ENCODE measurements around the gene FSHR.

FSHR gene

GRCh38 chr2:49154140-49154539 lies at the start of gene FSHR:
Gene FSHR, minus strand, starts transcription at chr2:49154515. Its CDS starts 98 bp downstream, at chr2:49154417.
- DNase-seq (ENCODE audit: extremely low spot score), result no peak
- POLR2A ChIA-PET, result no interaction called here
- CTCF ChIA-PET, result no interaction called here

GRCh38 chr2:49199266-49199665 lies 45.0 kb upstream of the FSHR start:
- ChIA-PET POLR2A (no interaction called here), CTCF (no interaction called here)
- no peak for TF ChIP-seq TARDBP (IDR thresholded peaks at IDR 0.05)
- no peak for TF ChIP-seq ZNF384 (IDR thresholded peaks at IDR 0.05)
- TF ChIP-seq PKNOX1 (IDR thresholded peaks at IDR 0.05), result no peak
- TF ChIP-seq NFRKB (IDR thresholded peaks at IDR 0.05), result no peak
- no peak for TF ChIP-seq ARNT (IDR thresholded peaks at IDR 0.05)
- no peak for TF ChIP-seq SP1 (IDR thresholded peaks at IDR 0.05)
- TF ChIP-seq FOXA1 (IDR thresholded peaks at IDR 0.05), result no peak
- no peak for TF ChIP-seq FOXK2 (IDR thresholded peaks at IDR 0.05)
- no peak for TF ChIP-seq SUZ12 (IDR thresholded peaks at IDR 0.05)
- no peak for DNase-seq (ENCODE audit: extremely low spot score)

More at GRCh38 chr2:49154140-49154539, at the start of gene FSHR:
- TF ChIP-seq SP1 (IDR thresholded peaks at IDR 0.05), result no peak
- no peak for TF ChIP-seq LEF1 (IDR thresholded peaks at IDR 0.05; ENCODE audit: borderline replicate concordance)
- no peak for TF ChIP-seq NFRKB (IDR thresholded peaks at IDR 0.05)
- TF ChIP-seq ELF4 (IDR thresholded peaks at IDR 0.05), result no peak
- TF ChIP-seq PKNOX1 (IDR thresholded peaks at IDR 0.05), result no peak
- no peak for TF ChIP-seq ARNT (IDR thresholded peaks at IDR 0.05)
- TF ChIP-seq FOXM1 (IDR thresholded peaks at IDR 0.05; ENCODE audit: borderline replicate concordance), result no peak
- TF ChIP-seq SUZ12 (IDR thresholded peaks at IDR 0.05), result no peak
- no peak for TF ChIP-seq FOXA1 (IDR thresholded peaks at IDR 0.05)
- TF ChIP-seq BHLHE40 (IDR thresholded peaks at IDR 0.05; ENCODE audit: borderline replicate concordance), result no peak
- no peak for TF ChIP-seq L3MBTL2 (conservative IDR thresholded peaks at IDR 0.05)
- no peak for TF ChIP-seq HDGF (IDR thresholded peaks at IDR 0.05; ENCODE audit: borderline replicate concordance)
- no peak for TF ChIP-seq ZNF384 (IDR thresholded peaks at IDR 0.05)
- TF ChIP-seq FOXK2 (IDR thresholded peaks at IDR 0.05), result no peak
- no peak for TF ChIP-seq CTBP1 (IDR thresholded peaks at IDR 0.05; ENCODE audit: borderline replicate concordance)
- TF ChIP-seq TARDBP (IDR thresholded peaks at IDR 0.05), result no peak

GRCh38 chr2:49194701-49195100 lies 40.4 kb upstream of the FSHR start:
- DNase-seq (ENCODE audit: extremely low spot score), result no peak
- no peak for TF ChIP-seq L3MBTL2 (conservative IDR thresholded peaks at IDR 0.05)
- no peak for TF ChIP-seq FOXK2 (IDR thresholded peaks at IDR 0.05)
- TF ChIP-seq ELF4 (IDR thresholded peaks at IDR 0.05), result no peak
- no peak for TF ChIP-seq HDGF (IDR thresholded peaks at IDR 0.05; ENCODE audit: borderline replicate concordance)
- TF ChIP-seq NFRKB (IDR thresholded peaks at IDR 0.05), result no peak
- TF ChIP-seq SUZ12 (IDR thresholded peaks at IDR 0.05), result no peak
- no peak for TF ChIP-seq CTBP1 (IDR thresholded peaks at IDR 0.05; ENCODE audit: borderline replicate concordance)
- TF ChIP-seq ARNT (IDR thresholded peaks at IDR 0.05), result no peak
- POLR2A ChIA-PET, result no interaction called here
- CTCF ChIA-PET, result no interaction called here

- DNase-seq (ENCODE audit: extremely low spot score), result no peak
- no peak for TF ChIP-seq ZNF384 (IDR thresholded peaks at IDR 0.05)
- TF ChIP-seq PKNOX1 (IDR thresholded peaks at IDR 0.05), result no peak
- TF ChIP-seq FOXA1 (IDR thresholded peaks at IDR 0.05), result no peak
- TF ChIP-seq FOXM1 (IDR thresholded peaks at IDR 0.05; ENCODE audit: borderline replicate concordance), result no peak
- no peak for TF ChIP-seq L3MBTL2 (conservative IDR thresholded peaks at IDR 0.05)
- TF ChIP-seq ARNT (IDR thresholded peaks at IDR 0.05), result no peak
- no peak for TF ChIP-seq SUZ12 (IDR thresholded peaks at IDR 0.05)
- TF ChIP-seq FOXK2 (IDR thresholded peaks at IDR 0.05), result no peak
- no peak for TF ChIP-seq BHLHE40 (IDR thresholded peaks at IDR 0.05; ENCODE audit: borderline replicate concordance)
- no peak for TF ChIP-seq TARDBP (IDR thresholded peaks at IDR 0.05)
- no peak for TF ChIP-seq LEF1 (IDR thresholded peaks at IDR 0.05; ENCODE audit: borderline replicate concordance)
- TF ChIP-seq NFRKB (IDR thresholded peaks at IDR 0.05), result no peak
- no peak for TF ChIP-seq HDGF (IDR thresholded peaks at IDR 0.05; ENCODE audit: borderline replicate concordance)
- TF ChIP-seq ELF4 (IDR thresholded peaks at IDR 0.05), result no peak
- no peak for TF ChIP-seq CTBP1 (IDR thresholded peaks at IDR 0.05; ENCODE audit: borderline replicate concordance)
- ChIA-PET CTCF (no interaction called here), POLR2A (no interaction called here)
Observed at GRCh38 chr2:49192036-49192435, 37.7 kb upstream of the FSHR start.

GRCh38 chr2:49189512-49190225 lies 35.4 kb upstream of the FSHR start:
- no peak for TF ChIP-seq FOXM1 (IDR thresholded peaks at IDR 0.05; ENCODE audit: borderline replicate concordance)
- no peak for TF ChIP-seq SP1 (IDR thresholded peaks at IDR 0.05)
- TF ChIP-seq SUZ12 (IDR thresholded peaks at IDR 0.05), result no peak
- no peak for TF ChIP-seq CTBP1 (IDR thresholded peaks at IDR 0.05; ENCODE audit: borderline replicate concordance)
- TF ChIP-seq BHLHE40 (IDR thresholded peaks at IDR 0.05; ENCODE audit: borderline replicate concordance), result no peak
- TF ChIP-seq NFRKB (IDR thresholded peaks at IDR 0.05), result no peak
- no peak for TF ChIP-seq PKNOX1 (IDR thresholded peaks at IDR 0.05)
- POLR2A ChIA-PET, result no interaction called here
- CTCF ChIA-PET, result no interaction called here
- no peak for DNase-seq (ENCODE audit: extremely low spot score)
